ENCODE measurements around the gene VPS37D.

Gene VPS37D

GRCh38 chr7:73626814-73627213 is 40.8 kb upstream of the VPS37D start:
- H2AFZ ChIP-seq (ENCODE audit: low read length, unreplicated experiment) = no peak overlapping the region
- H3K4me3 ChIP-seq (ENCODE audit: low read depth, low read length) = no peak overlapping the region
- no peaks in the 10 kb centered on the region for H3K36me3 ChIP-seq (ENCODE audit: insufficient read depth, low read length)
- H3K27me3 ChIP-seq (ENCODE audit: insufficient read depth, low read length) = peaks cover 47% of the 10 kb centered on the region
- no peaks in the 10 kb centered on the region for H3K79me2 ChIP-seq (ENCODE audit: control insufficient read depth, insufficient read depth, low read length, unreplicated experiment)
- H3K4me1 ChIP-seq (ENCODE audit: control insufficient read depth, insufficient read depth, low read length, unreplicated experiment) = peaks cover 16% of the 10 kb centered on the region
- no peak overlapping the region for H3K27ac ChIP-seq (ENCODE audit: low read depth, low read length)

- H3K4me1 ChIP-seq (ENCODE audit: control insufficient read depth, insufficient read depth, low read length, unreplicated experiment) = peaks cover 6% of the 10 kb centered on the region
- no peak overlapping the region for H3K4me3 ChIP-seq (ENCODE audit: low read depth, low read length)
- no peaks in the 10 kb centered on the region for H3K36me3 ChIP-seq (ENCODE audit: insufficient read depth, low read length)
- no peak overlapping the region for H2AFZ ChIP-seq (ENCODE audit: low read length, unreplicated experiment)
- no peak overlapping the region for H3K27ac ChIP-seq (ENCODE audit: low read depth, low read length)
- peaks cover 37% of the 10 kb centered on the region for H3K27me3 ChIP-seq (ENCODE audit: insufficient read depth, low read length)
- H3K79me2 ChIP-seq (ENCODE audit: control insufficient read depth, insufficient read depth, low read length, unreplicated experiment) = no peaks in the 10 kb centered on the region
These were observed 39.1 kb upstream of the VPS37D start for GRCh38 chr7:73628504-73628903.

DNA sequence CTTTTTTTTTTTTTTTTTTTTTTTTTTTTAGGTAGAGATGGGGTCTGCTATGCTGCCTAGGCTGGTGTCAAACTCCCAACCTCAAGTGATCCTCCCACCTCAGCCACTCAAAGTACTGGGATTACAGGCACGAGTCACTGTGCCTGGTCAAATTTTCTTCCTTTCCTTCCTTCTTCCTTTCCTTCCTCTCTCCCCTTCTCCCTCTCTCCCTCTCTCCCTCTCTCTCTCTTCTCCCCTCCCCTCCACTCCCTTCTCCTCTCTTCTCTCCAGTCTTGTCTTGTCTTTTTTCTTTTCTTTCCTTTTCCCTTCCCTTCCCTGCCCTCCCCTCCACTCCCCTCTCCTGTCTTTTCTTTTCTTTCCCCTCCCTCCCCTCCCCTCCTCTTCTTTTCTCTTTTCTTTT is 36.1 kb upstream of the VPS37D start:
- H3K27me3 ChIP-seq (ENCODE audit: insufficient read depth, low read length) = peaks cover 15% of the 10 kb centered on the region
- no peaks in the 10 kb centered on the region for H3K79me2 ChIP-seq (ENCODE audit: control insufficient read depth, insufficient read depth, low read length, unreplicated experiment)
- no peaks in the 10 kb centered on the region for H3K36me3 ChIP-seq (ENCODE audit: insufficient read depth, low read length)
- no peak overlapping the region for H2AFZ ChIP-seq (ENCODE audit: low read length, unreplicated experiment)
- no peak overlapping the region for H3K27ac ChIP-seq (ENCODE audit: low read depth, low read length)
- H3K4me1 ChIP-seq (ENCODE audit: control insufficient read depth, insufficient read depth, low read length, unreplicated experiment) = peaks cover 8% of the 10 kb centered on the region
- no peak overlapping the region for H3K4me3 ChIP-seq (ENCODE audit: low read depth, low read length)

DNA sequence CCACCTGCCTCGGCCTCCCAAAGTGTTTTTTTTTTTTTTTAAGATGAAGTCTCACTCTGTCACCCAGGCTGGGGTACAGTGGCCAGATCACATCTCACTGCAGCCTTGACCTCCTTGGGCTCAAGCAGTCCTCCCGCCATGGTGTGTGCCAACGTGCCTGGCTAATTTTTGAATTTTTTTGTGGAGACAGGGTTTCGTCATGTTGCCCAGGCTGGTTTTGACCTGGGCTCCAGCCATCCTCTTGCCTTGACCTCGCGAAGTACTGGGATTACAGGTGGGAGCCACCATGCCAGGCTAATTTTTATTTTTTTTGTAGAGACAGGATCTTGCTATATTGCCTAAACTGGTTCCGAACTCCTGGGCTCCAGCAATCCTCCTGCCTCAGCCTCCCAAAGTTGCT is 34.3 kb upstream of the VPS37D start:
- Histone ChIP-seq H2AFZ (ENCODE audit: low read length, unreplicated experiment) (no peak overlapping the region), H3K27me3 (ENCODE audit: insufficient read depth, low read length) (peaks cover 5% of the 10 kb centered on the region), H3K79me2 (ENCODE audit: control insufficient read depth, insufficient read depth, low read length, unreplicated experiment) (no peaks in the 10 kb centered on the region), H3K4me1 (ENCODE audit: control insufficient read depth, insufficient read depth, low read length, unreplicated experiment) (peaks cover 10% of the 10 kb centered on the region), H3K27ac (ENCODE audit: low read depth, low read length) (no peak overlapping the region), H3K36me3 (ENCODE audit: insufficient read depth, low read length) (no peaks in the 10 kb centered on the region), H3K4me3 (ENCODE audit: low read depth, low read length) (no peak overlapping the region)

DNA sequence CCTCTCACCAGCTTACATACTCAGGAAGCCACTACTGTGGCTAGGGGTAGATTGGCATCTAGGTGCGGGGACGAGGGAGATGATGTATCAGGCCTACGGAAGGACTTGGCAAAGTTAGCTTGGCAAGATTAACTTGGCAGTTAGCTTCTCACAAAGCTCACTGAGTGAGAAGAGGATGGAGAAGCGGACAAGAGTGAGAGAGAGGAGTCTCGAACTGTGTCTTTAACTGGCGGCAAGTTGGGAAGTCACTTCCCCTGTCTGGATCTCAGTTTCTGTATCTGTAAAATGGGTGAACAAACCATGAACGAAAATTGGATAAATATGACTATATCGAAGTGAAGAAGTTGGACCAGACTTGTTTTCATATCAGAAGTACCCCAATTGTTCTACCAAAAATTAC is 33.8 kb upstream of the VPS37D start:
- no peaks in the 10 kb centered on the region for H3K79me2 ChIP-seq (ENCODE audit: control insufficient read depth, insufficient read depth, low read length, unreplicated experiment)
- H3K4me3 ChIP-seq (ENCODE audit: low read depth, low read length) = no peak overlapping the region
- no peak overlapping the region for H2AFZ ChIP-seq (ENCODE audit: low read length, unreplicated experiment)
- no peaks in the 10 kb centered on the region for H3K36me3 ChIP-seq (ENCODE audit: insufficient read depth, low read length)
- H3K27ac ChIP-seq (ENCODE audit: low read depth, low read length) = no peak overlapping the region
- H3K4me1 ChIP-seq (ENCODE audit: control insufficient read depth, insufficient read depth, low read length, unreplicated experiment) = peaks cover 10% of the 10 kb centered on the region
- H3K27me3 ChIP-seq (ENCODE audit: insufficient read depth, low read length) = no peaks in the 10 kb centered on the region; the same call in 1 of the 2 replicates

DNA sequence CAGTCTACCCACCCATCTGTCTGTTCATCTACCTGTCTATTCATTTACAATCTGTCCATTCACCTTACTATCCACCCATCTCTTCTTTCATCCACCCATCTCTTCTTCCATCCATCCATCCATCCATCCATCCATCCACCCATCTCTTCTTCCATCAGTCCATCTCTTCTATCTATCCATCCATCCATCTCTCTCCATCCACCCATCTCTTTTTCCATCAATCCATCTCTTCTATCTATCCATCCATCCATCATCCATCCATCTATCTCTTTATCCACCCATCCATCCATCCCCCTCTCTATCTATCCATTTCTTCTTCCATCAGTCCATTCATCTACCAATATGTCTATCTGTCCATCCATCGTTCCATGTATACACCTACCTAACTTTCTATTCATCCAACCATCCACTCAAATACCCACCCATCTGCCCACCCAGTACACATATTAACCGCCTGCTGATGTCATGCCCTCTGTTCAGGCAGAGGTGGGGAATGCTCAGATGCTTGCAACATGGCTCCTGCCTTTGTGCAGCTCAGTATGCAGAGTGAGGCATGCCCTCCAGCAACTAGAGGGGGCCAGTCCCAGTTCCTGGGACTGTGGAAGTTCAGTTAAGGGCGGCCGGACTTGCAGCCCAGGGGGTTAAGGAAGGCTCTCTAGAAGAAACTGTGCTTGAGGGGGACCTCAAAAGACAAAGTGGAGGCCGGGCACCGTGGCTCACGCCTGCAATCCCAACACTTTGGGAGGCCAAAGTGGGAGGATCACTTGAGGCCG is 32.0 kb upstream of the VPS37D start:
- Histone ChIP-seq H3K4me3 (ENCODE audit: low read depth, low read length) (no peak overlapping the region), H3K27me3 (ENCODE audit: insufficient read depth, low read length) (no peaks in the 10 kb centered on the region), H2AFZ (ENCODE audit: low read length, unreplicated experiment) (no peak overlapping the region), H3K36me3 (ENCODE audit: insufficient read depth, low read length) (no peaks in the 10 kb centered on the region), H3K79me2 (ENCODE audit: control insufficient read depth, insufficient read depth, low read length, unreplicated experiment) (no peaks in the 10 kb centered on the region), H3K4me1 (ENCODE audit: control insufficient read depth, insufficient read depth, low read length, unreplicated experiment) (peaks cover 10% of the 10 kb centered on the region), H3K27ac (ENCODE audit: low read depth, low read length) (no peak overlapping the region)

- no peaks in the 10 kb centered on the region for H3K27me3 ChIP-seq (ENCODE audit: insufficient read depth, low read length)
- H3K79me2 ChIP-seq (ENCODE audit: control insufficient read depth, insufficient read depth, low read length, unreplicated experiment) = no peaks in the 10 kb centered on the region
- no peak overlapping the region for H2AFZ ChIP-seq (ENCODE audit: low read length, unreplicated experiment)
- H3K4me3 ChIP-seq (ENCODE audit: low read depth, low read length) = no peak overlapping the region
- no peaks in the 10 kb centered on the region for H3K36me3 ChIP-seq (ENCODE audit: insufficient read depth, low read length)
- no peak overlapping the region for H3K27ac ChIP-seq (ENCODE audit: low read depth, low read length)
- H3K4me1 ChIP-seq (ENCODE audit: control insufficient read depth, insufficient read depth, low read length, unreplicated experiment) = peaks cover 10% of the 10 kb centered on the region
These were observed 28.7 kb upstream of the VPS37D start for GRCh38 chr7:73638911-73639310.

DNA sequence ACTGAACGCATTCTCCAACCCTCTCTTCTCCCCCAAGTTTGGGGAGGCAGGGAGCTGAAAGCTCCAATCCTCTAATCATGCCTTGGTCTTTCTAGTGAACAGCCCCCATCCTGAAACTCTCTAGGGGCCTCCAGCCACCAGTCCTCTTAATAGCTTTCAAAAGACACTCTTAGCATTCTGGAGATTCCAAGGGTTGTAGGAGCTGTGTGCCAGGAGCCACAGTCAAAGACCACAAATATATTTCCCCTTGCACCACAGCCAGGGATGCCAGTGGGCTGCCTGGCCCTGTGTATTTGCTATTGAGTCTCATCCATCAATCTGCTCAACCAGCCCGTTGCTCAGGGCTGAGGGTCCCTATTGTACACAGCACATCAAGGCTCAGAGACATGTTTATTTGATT is 24.8 kb upstream of the VPS37D start:
- peaks cover 22% of the 10 kb centered on the region for H3K27me3 ChIP-seq (ENCODE audit: insufficient read depth, low read length)
- no peaks in the 10 kb centered on the region for H3K4me1 ChIP-seq (ENCODE audit: control insufficient read depth, insufficient read depth, low read length, unreplicated experiment)
- H3K4me3 ChIP-seq (ENCODE audit: low read depth, low read length) = no peak overlapping the region
- H2AFZ ChIP-seq (ENCODE audit: low read length, unreplicated experiment) = no peak overlapping the region
- H3K36me3 ChIP-seq (ENCODE audit: insufficient read depth, low read length) = no peaks in the 10 kb centered on the region
- no peaks in the 10 kb centered on the region for H3K79me2 ChIP-seq (ENCODE audit: control insufficient read depth, insufficient read depth, low read length, unreplicated experiment)
- no peak overlapping the region for H3K27ac ChIP-seq (ENCODE audit: low read depth, low read length)

DNA sequence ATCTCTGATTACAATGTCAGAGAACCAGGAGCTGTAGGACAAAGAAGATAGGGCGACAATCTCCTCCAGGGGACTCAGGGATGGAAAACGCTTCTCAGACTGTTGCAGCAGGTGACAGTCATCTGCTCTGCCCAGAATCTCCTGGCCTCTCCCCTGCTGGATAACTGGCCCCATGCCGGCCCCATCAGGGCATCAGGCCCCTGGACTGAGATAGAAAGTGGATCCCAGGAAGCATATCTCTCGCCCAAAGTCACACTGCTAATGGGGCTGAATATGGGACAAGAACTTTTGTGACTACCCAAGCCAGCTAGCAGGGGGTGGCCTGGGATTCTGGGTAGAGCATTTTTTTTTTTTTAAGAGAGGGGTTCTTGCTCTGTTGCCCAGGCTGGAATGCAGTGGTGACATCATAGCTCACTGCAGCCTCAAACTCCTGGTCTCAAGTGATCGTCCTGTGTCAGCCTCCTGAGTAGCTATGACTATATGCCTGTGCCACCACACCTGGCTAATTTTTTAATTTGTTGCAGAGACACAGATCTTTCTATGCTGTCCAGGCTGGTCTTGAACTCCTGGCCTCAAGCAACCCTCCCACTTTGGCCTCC is 22.8 kb upstream of the VPS37D start:
- H3K4me1 ChIP-seq (ENCODE audit: control insufficient read depth, insufficient read depth, low read length, unreplicated experiment) = no peaks in the 10 kb centered on the region
- peaks cover 40% of the 10 kb centered on the region for H3K27me3 ChIP-seq (ENCODE audit: insufficient read depth, low read length)
- H3K4me3 ChIP-seq (ENCODE audit: low read depth, low read length) = no peak overlapping the region
- H2AFZ ChIP-seq (ENCODE audit: low read length, unreplicated experiment) = no peak overlapping the region
- no peak overlapping the region for H3K27ac ChIP-seq (ENCODE audit: low read depth, low read length)
- no peaks in the 10 kb centered on the region for H3K79me2 ChIP-seq (ENCODE audit: control insufficient read depth, insufficient read depth, low read length, unreplicated experiment)
- H3K36me3 ChIP-seq (ENCODE audit: insufficient read depth, low read length) = no peaks in the 10 kb centered on the region

- peaks cover 45% of the 10 kb centered on the region for H3K27me3 ChIP-seq (ENCODE audit: insufficient read depth, low read length)
- H3K4me3 ChIP-seq (ENCODE audit: low read depth, low read length) = no peak overlapping the region
- no peaks in the 10 kb centered on the region for H3K36me3 ChIP-seq (ENCODE audit: insufficient read depth, low read length)
- H2AFZ ChIP-seq (ENCODE audit: low read length, unreplicated experiment) = no peak overlapping the region
- H3K79me2 ChIP-seq (ENCODE audit: control insufficient read depth, insufficient read depth, low read length, unreplicated experiment) = no peaks in the 10 kb centered on the region
- no peaks in the 10 kb centered on the region for H3K4me1 ChIP-seq (ENCODE audit: control insufficient read depth, insufficient read depth, low read length, unreplicated experiment)
- no peak overlapping the region for H3K27ac ChIP-seq (ENCODE audit: low read depth, low read length)
These were observed 21.9 kb upstream of the VPS37D start for GRCh38 chr7:73645643-73646174.
